ENCODE data around the gene NOL11.
"Not testable (repeated sequence)": the region's sequence is repeated elsewhere in the genome, so short reads cannot be mapped to it uniquely, and the experiment has no call there.

Gene NOL11

GRCh38 chr17:67754001-67754400 lies 36.3 kb downstream of the NOL11 start:
- no peak for DNase-seq (ENCODE audit: low spot score)

DNA sequence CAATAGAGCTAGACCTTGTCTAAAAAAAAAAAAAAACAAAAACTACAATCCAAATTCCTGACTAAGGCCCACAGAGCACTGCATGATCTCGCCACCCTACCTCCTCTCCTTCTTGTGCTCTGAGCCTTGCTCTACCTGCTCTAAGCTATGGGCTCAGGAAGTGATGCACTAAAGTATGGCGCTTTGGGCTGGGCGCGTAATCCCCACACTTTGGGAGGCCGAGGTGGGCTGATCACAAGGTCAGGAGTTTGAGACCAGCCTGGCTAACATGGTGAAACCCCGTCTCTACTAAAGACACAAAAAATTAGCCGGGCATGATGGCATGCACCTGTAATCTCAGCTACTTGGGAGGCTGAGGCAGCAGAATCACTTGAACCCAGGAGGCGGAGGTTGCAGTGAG lies 37.0 kb downstream of the NOL11 start:
- not testable (repeated sequence) for DNase-seq (ENCODE audit: low spot score)

GRCh38 chr17:67756766-67757165 lies 39.0 kb downstream of the NOL11 start:
- not testable (repeated sequence) for DNase-seq (ENCODE audit: low spot score)

DNA sequence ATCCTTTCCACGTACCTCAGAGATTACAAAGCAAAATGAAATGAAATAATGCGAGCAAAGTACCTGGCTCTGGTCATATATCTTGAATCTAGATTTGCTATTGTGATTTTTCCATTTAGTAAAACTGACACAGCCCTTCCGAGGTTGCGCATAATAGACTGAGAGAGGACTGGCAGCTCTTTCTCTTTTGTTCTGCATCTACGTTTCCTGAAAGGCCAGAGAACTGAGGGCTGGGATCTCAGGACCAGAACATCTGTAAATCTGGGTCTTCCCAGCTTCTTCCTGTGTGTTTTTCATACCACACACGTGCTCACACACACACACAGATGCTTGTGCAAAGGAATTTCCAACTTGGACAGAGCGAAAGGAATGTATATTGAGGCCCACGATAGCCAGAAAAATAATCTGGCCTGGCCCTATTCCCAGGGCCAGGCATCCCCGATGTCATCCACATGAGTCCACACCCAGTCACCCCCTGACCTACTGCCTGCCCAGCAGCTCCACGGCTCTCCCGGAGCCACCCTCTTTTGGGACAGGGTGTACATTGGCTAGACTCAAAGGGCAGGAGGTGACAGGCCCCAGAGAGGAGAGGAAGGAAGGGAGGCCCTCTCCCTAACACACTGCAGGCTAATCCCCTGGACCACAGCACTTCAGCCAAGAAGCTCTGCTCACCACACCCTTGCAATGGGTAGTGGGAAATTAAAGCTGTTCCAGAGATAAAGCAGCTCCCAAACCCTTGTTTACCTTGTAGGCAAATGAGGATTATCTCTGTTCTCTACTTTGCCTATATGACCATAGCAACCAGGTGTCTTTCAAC lies 41.8 kb downstream of the NOL11 start:
- no peak for DNase-seq (ENCODE audit: low spot score)

DNA sequence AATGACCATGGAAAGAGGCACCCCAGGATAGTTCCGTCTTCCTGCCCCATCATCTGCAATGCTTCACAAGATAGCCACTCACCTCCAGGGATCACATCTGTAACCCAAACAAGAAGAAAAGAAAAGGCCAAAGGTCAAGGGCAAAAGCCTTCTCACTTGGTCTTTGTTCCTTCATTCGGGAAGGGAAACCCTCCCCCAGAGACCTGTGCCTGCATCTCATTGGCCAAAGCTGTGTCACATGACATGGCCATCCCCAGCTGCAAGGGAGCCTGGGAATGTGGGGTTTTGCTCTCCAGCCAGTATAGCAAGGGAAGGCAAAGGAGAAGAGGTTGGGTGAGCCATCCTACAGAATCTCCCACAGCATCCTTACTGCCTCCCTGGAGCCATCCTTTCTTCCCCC lies 47.9 kb downstream of the NOL11 start:
- DNase-seq (ENCODE audit: low spot score), result no peak

DNA sequence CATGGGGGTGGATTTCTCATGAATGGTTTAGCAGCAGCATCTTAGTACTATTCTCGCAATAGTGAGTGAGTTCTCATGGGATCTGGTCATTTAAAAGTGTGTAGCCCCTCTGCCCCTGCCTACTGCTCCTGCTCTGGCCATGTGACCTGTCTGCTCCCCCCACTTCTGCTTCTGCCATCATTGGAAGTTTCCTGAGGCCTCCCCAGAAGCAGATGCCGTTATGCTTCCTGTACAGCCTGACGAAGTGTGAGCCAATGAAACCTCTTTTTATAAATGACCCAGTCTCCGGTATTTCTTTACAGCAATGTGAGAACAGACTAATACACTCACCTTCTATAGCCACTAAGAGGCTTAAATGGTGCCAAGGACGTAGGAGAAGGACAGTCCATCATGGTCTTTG lies 51.5 kb downstream of the NOL11 start:
- DNase-seq (ENCODE audit: low spot score), result no peak

DNA sequence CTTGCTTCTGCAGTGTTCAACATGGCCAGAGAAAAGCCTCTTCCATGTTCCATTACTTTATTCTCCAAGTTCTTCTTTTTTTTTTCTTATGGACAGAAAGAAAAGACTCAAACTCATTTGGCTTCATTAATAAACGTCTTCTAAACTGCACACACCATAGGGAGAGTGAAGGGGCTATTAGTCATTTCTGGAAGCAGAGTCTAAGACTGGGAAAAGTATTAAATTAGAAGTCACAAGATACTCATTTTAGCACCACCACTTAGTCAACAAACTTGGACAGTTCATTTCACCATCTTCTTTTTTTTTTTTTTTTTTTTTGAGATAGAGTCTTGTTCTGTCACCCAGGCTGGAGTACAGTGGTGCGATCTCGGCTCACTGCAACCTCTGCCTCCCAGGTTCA lies 52.8 kb downstream of the NOL11 start:
- no peak for DNase-seq (ENCODE audit: low spot score)

GRCh38 chr17:67772679-67773078 lies 54.9 kb downstream of the NOL11 start:
- DNase-seq (ENCODE audit: low spot score), result no peak

DNA sequence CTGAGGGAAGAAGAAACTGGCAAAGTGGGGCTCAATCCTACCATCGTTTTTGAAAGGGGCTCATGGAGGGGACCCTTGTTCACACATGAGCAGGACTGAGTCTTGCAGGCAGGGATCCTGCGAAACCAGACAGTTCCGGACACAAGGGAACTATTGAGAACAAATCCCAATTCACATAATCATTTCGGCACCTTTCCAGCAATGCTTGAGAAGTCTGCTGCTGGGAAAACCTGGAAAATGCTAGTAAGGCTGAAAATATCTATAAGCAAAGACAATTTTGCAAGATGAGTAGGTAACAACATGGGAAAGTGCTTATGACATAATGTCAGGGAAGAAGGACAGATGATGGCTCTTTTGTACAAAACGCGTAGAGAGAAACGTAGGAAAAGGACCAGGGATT lies 55.5 kb downstream of the NOL11 start:
- no peak for DNase-seq (ENCODE audit: low spot score)

GRCh38 chr17:67779098-67779672 lies 61.4 kb downstream of the NOL11 start:
- peak; percentile 42 for DNase-seq (ENCODE audit: low spot score)

DNA sequence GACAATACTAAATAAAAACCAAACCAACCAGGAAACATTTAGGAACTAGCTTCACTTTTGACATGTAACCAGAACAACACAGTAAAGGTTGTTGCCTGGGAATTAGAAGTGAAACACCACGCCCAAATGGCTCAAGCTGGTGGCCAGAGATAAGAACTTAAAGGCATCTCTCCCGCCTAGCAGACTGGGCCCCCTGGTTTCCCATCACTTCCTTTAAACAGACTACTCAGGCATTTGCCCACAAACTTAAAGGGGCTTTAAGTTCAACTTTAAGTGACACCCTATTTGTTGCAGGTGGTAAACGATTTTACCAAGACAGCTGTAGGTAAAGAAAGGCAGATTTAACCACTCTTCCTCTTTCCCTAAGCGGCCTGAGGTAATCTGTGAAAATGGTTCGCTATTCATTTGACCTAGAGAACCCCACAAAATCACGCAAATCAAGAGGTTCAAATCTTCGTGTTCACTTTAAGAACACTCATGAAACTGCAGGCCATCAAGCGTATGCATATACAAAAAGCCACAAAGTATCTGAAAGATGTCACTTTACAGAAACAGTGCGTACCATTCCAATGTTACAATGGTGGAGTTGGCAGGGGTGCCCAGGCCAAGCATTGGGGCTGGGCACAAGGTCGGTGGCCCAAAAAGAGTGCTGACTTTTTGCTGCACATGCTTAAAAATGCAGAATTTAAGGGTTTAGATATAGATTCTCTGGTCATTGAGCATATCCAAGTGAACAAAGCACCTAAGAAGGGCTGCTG lies 66.8 kb downstream of the NOL11 start:
- no peak for DNase-seq (ENCODE audit: low spot score)

GRCh38 chr17:67785122-67785477 lies 67.4 kb downstream of the NOL11 start:
- no peak for DNase-seq (ENCODE audit: low spot score)

DNA sequence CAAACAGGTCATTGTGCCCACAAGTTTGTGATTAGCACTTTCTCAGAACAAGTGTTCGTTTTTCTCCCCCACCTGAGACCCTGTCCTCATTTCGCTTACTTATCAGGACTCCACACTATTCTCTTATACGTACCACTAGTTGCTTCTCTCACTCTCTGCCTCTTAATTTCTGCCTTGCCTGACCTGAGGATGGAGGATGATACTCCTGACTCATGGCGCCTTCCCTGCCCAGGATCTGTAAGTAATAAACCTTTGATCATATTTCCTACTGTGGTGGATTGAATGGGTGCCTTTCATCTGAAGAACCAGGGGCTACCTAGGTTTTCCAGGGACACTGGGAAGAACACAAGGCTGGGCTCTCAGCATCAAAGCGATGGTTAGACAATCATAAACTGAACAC lies 67.8 kb downstream of the NOL11 start:
- no peak for DNase-seq (ENCODE audit: low spot score)

All from cerebellar cortex (tissue), 1 donor.